Mesenchymal stem cell (in vitro differentiated cells and primary cell): ENCODE measurements around the gene STIMATE.

Experiments used
- DNase-seq: peaks from one replicate; pipeline ENCODE4 v3.0.0-alpha.2; 2013
- H2AFZ ChIP-seq: one replicate; pipeline ENCODE4 v1.6.1; 2013; ENCODE audit warnings: low read depth, mild to moderate bottlenecking, control low read depth, inconsistent platforms, low read length, moderate library complexity
- H2AK5ac ChIP-seq: 2 replicates; pipeline ENCODE4 v1.6.1; 2013; ENCODE audit warnings: low read length, moderate library complexity, mild to moderate bottlenecking, inconsistent platforms; ENCODE audit not compliant: severe bottlenecking
- H2BK120ac ChIP-seq: one replicate; pipeline ENCODE4 v1.6.1; 2013; ENCODE audit warnings: low read depth, mild to moderate bottlenecking, inconsistent platforms, low read length, moderate library complexity
- H2BK12ac ChIP-seq, 2 experiments: one replicate each; pipeline ENCODE4 v1.6.1; 2013; ENCODE audit warnings: inconsistent platforms in 2 of 2, low read length in 2 of 2, mild to moderate bottlenecking in 2 of 2, moderate library complexity in 2 of 2, control low read depth in 1 of 2
- H2BK15ac ChIP-seq: one replicate; pipeline ENCODE4 v1.6.1; 2013; ENCODE audit warnings: mild to moderate bottlenecking, low read depth, inconsistent platforms; ENCODE audit not compliant: poor library complexity, severe bottlenecking
- H2BK5ac ChIP-seq: 2 replicates; pipeline ENCODE4 v1.6.1; 2013; ENCODE audit warnings: low read depth, mild to moderate bottlenecking, low read length, control low read depth, inconsistent platforms; ENCODE audit not compliant: poor library complexity, severe bottlenecking
- H3K14ac ChIP-seq, 2 experiments: one replicate each; pipeline ENCODE4 v1.6.1; 2013; ENCODE audit warnings: inconsistent platforms in 2 of 2, low read length in 2 of 2, control low read depth in 1 of 2, mild to moderate bottlenecking in 1 of 2, moderate library complexity in 1 of 2
- H3K18ac ChIP-seq, 2 experiments: one replicate each; pipeline ENCODE4 v1.6.1; 2013; ENCODE audit warnings: inconsistent platforms in 2 of 2, low read length in 2 of 2, control low read depth in 1 of 2, low read depth in 1 of 2, mild to moderate bottlenecking in 1 of 2
- H3K23ac ChIP-seq, 2 experiments: one replicate each; pipeline ENCODE4 v1.6.1; 2013; ENCODE audit warnings: inconsistent platforms in 2 of 2, low read length in 2 of 2, mild to moderate bottlenecking in 2 of 2, moderate library complexity in 2 of 2, control low read depth in 1 of 2
- H3K27ac ChIP-seq: 2 replicates; pipeline ENCODE4 v1.5.1; 2013; ENCODE audit warnings: mild to moderate bottlenecking, moderate library complexity, low read length, control low read depth, inconsistent platforms; ENCODE audit not compliant: poor library complexity, severe bottlenecking
- H3K27me3 ChIP-seq, 2 experiments: 2 replicates each; pipeline versions ENCODE4 v1.6.1 to v1.7.0; 2013; ENCODE audit warnings: low read length in 2 of 2, mild to moderate bottlenecking in 2 of 2, moderate library complexity in 2 of 2, control low read depth in 1 of 2, inconsistent platforms in 1 of 2; ENCODE audit not compliant: control insufficient read depth in 1 of 2, insufficient read depth in 1 of 2
- H3K36me3 ChIP-seq, 2 experiments: 2 replicates each; pipeline versions ENCODE4 v1.6.1 to v1.7.0; 2013; ENCODE audit warnings: low read length in 2 of 2, control low read depth in 1 of 2, inconsistent platforms in 1 of 2, low read depth in 1 of 2, mild to moderate bottlenecking in 1 of 2; ENCODE audit not compliant: insufficient read depth in 2 of 2, control insufficient read depth in 1 of 2
- H3K4ac ChIP-seq, 2 experiments: one replicate each; pipeline ENCODE4 v1.6.1; 2013; ENCODE audit warnings: inconsistent platforms in 2 of 2, low read length in 2 of 2, mild to moderate bottlenecking in 2 of 2, moderate library complexity in 2 of 2, control low read depth in 1 of 2, low read depth in 1 of 2
- H3K4me1 ChIP-seq: 2 replicates; pipeline ENCODE4 v1.6.1; 2013; ENCODE audit warnings: low read depth, low read length, control low read depth; ENCODE audit not compliant: control insufficient read depth, insufficient read depth
- H3K4me2 ChIP-seq: 2 replicates; pipeline ENCODE4 v1.6.1; 2013; ENCODE audit warnings: low read length, mild to moderate bottlenecking, inconsistent platforms; ENCODE audit not compliant: poor library complexity, severe bottlenecking
- H3K4me3 ChIP-seq, 2 experiments: 2 replicates each; pipeline versions ENCODE4 v1.5.1 to v1.7.0; 2013; ENCODE audit warnings: low read length in 2 of 2, mild to moderate bottlenecking in 2 of 2, control low read depth in 1 of 2, low read depth in 1 of 2; ENCODE audit not compliant: insufficient read depth in 1 of 2
- H3K79me1 ChIP-seq: replicated peaks from 2 replicates; pipeline ENCODE4 v1.6.1; 2013; ENCODE audit warnings: mild to moderate bottlenecking, control low read depth, low read length, inconsistent platforms; ENCODE audit not compliant: poor library complexity, severe bottlenecking
- H3K9ac ChIP-seq: 2 replicates; pipeline ENCODE4 v1.7.0; 2013; ENCODE audit warnings: mild to moderate bottlenecking, low read length, moderate library complexity
- H3K9me3 ChIP-seq: 2 replicates; pipeline ENCODE4 v1.7.0; 2013; ENCODE audit warnings: mild to moderate bottlenecking, low read length; ENCODE audit not compliant: control insufficient read depth
- H4K8ac ChIP-seq: one replicate; pipeline ENCODE4 v1.6.1; 2013; ENCODE audit warnings: inconsistent platforms, mild to moderate bottlenecking, low read length, moderate library complexity
- H4K91ac ChIP-seq: one replicate; pipeline ENCODE4 v1.6.1; 2013; ENCODE audit warnings: mild to moderate bottlenecking, low read length, inconsistent platforms
- WGBS: methylation state at CpG from one replicate; pipeline ENCODE4 v1.1.7; 2013; ENCODE audit warnings: mixed read lengths; 5-methylcytosine and 5-hydroxymethylcytosine counted together

The STIMATE gene

GRCh38 chr3:52857864-52858263 lies 39.5 kb downstream of the STIMATE start:
- no peak overlapping the region for H4K91ac ChIP-seq
- H3K4me1 ChIP-seq = peaks cover 11% of the 10 kb centered on the region
- no peaks in the 10 kb centered on the region for H3K9me3 ChIP-seq
- H3K4ac ChIP-seq = no peak overlapping the region
- no peak overlapping the region for H2AK5ac ChIP-seq
- H3K18ac ChIP-seq = no peak overlapping the region
- H3K27ac ChIP-seq = no peak overlapping the region
- H2AFZ ChIP-seq = no peak overlapping the region
- DNase-seq = no peak
- no peak overlapping the region for H2BK5ac ChIP-seq
- WGBS = 96% methylated on average over 4 of the region's 5 CpGs
- H2BK15ac ChIP-seq = no peak overlapping the region
- no peak overlapping the region for H3K4me3 ChIP-seq
- no peak overlapping the region for H3K4me2 ChIP-seq
- H3K27me3 ChIP-seq = no peaks in the 10 kb centered on the region
- no peak overlapping the region for H4K8ac ChIP-seq
- H2BK12ac ChIP-seq = no peak overlapping the region
- H3K23ac ChIP-seq = no peak overlapping the region
- H2BK120ac ChIP-seq = no peak overlapping the region
- no peak overlapping the region for H3K14ac ChIP-seq
- peaks cover 20% of the 10 kb centered on the region for H3K79me1 ChIP-seq
- H3K36me3 ChIP-seq = peaks cover 4 to 14% of the 10 kb centered on the region in 2 experiments
- no peak overlapping the region for H3K9ac ChIP-seq

- Histone ChIP-seq H3K9me3 (no peaks in the 10 kb centered on the region), H3K4ac (no peak overlapping the region), H2AK5ac (no peak overlapping the region), H3K9ac (no peak overlapping the region), H3K27ac (no peak overlapping the region), H3K79me1 (peaks cover 18% of the 10 kb centered on the region), H3K4me1 (peaks cover 11% of the 10 kb centered on the region), H2BK12ac (no peak overlapping the region), H3K4me3 (no peak overlapping the region), H4K8ac (no peak overlapping the region), H3K18ac (no peak overlapping the region), H3K27me3 (no peaks in the 10 kb centered on the region), H2BK5ac (no peak overlapping the region), H3K23ac (no peak overlapping the region), H2AFZ (no peak overlapping the region), H2BK120ac (no peak overlapping the region), H2BK15ac (no peak overlapping the region), H3K14ac (no peak overlapping the region), H3K4me2 (no peak overlapping the region), H4K91ac (no peak overlapping the region), H3K36me3 (peaks cover 10 to 17% of the 10 kb centered on the region in 2 experiments)
- DNase-seq = no peak
- 95% methylated on average over 2 of the region's 3 CpGs for WGBS
Measured at GRCh38 chr3:52857133-52857532, 40.2 kb downstream of the STIMATE start.

DNA sequence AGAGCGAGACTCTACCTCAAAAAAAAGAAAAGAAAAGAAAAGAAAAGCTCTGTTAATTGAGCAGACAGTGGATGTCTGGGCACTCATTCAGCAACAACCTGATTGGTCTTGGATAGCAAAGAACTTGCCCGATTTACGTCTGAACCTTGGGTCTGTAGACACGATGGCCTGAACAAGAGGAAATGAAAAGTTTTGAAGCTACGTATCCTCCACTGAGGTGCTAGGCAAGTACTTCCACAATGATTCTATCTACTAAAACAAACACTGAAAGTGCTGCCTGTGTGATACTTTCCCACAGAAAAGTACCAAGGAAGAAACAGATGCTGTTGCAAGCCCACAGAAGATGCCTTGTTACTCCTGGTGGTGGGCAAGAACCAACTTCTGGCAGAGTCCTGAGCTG lies 40.7 kb downstream of the STIMATE start:
- no peak overlapping the region for H3K23ac ChIP-seq
- H3K79me1 ChIP-seq = peaks cover 17% of the 10 kb centered on the region
- H3K27me3 ChIP-seq = no peaks in the 10 kb centered on the region
- H3K18ac ChIP-seq = no peak overlapping the region
- H3K4me1 ChIP-seq = peaks cover 11% of the 10 kb centered on the region
- H3K4ac ChIP-seq = no peak overlapping the region
- no peak overlapping the region for H4K8ac ChIP-seq
- DNase-seq = no peak
- over 99% methylated on average over 5 of the region's 5 CpGs for WGBS
- no peak overlapping the region for H2BK15ac ChIP-seq
- H2AFZ ChIP-seq = no peak overlapping the region
- H4K91ac ChIP-seq = no peak overlapping the region
- no peak overlapping the region for H3K14ac ChIP-seq
- peaks cover 15 to 18% of the 10 kb centered on the region in 2 experiments for H3K36me3 ChIP-seq
- H2AK5ac ChIP-seq = no peak overlapping the region
- H2BK12ac ChIP-seq = no peak overlapping the region
- no peaks in the 10 kb centered on the region for H3K9me3 ChIP-seq
- no peak overlapping the region for H3K4me2 ChIP-seq
- no peak overlapping the region for H2BK5ac ChIP-seq
- no peak overlapping the region for H3K9ac ChIP-seq
- no peak overlapping the region for H2BK120ac ChIP-seq
- no peak overlapping the region for H3K4me3 ChIP-seq
- no peak overlapping the region for H3K27ac ChIP-seq

DNA sequence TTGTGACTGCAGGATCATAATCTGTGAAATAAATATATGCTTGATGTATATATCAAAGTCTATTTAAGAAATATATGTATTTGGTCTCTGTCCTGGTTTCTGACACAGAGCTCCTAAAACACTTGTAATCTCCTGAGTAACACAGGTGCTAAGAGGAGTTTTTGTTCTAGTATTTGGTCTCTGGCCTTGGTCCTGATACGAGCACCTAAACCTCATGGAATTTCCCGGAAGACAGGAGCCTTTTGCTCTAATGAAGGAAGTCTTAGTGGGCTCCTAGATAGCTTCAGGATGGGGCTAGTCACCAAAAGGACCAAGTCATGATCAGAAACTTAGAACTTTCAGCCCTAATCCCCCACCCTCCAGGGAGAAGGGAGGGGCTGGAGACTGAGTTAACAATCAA lies 43.3 kb downstream of the STIMATE start:
- 100% methylated on average over 1 of the region's 2 CpGs for WGBS
- H3K9me3 ChIP-seq = no peaks in the 10 kb centered on the region
- no peak overlapping the region for H4K91ac ChIP-seq
- no peak overlapping the region for H3K27ac ChIP-seq
- H3K23ac ChIP-seq = no peak overlapping the region
- no peak overlapping the region for H3K4ac ChIP-seq
- no peak overlapping the region for H2BK120ac ChIP-seq
- H3K4me2 ChIP-seq = no peak overlapping the region
- H2AK5ac ChIP-seq = no peak overlapping the region
- no peak overlapping the region for H3K14ac ChIP-seq
- H3K79me1 ChIP-seq = peaks cover 14% of the 10 kb centered on the region
- no peak for DNase-seq
- H3K27me3 ChIP-seq = no peaks in the 10 kb centered on the region
- H4K8ac ChIP-seq = no peak overlapping the region
- no peak overlapping the region for H3K18ac ChIP-seq
- no peak overlapping the region for H2BK15ac ChIP-seq
- H3K4me3 ChIP-seq = no peak overlapping the region
- H3K9ac ChIP-seq = no peak overlapping the region
- no peak overlapping the region for H2BK12ac ChIP-seq
- no peak overlapping the region for H2AFZ ChIP-seq
- H2BK5ac ChIP-seq = no peak overlapping the region
- peaks cover 1% of the 10 kb centered on the region for H3K4me1 ChIP-seq
- peaks cover 28 to 32% of the 10 kb centered on the region in 2 experiments for H3K36me3 ChIP-seq
